GM06990 (cell line): Measurements from ENCODE around the gene AUNIP.
A peak's percentile ranks its signal among the peaks of the same experiment; 100 is the strongest.

Experiments
- DNase-seq: peaks from one replicate; pipeline ENCODE4 v3.0.0-alpha.2; 2011; ENCODE audit not compliant: insufficient read length; ENCODE audit errors: extremely low read depth
- H3K27me3 ChIP-seq: replicated peaks from 2 replicates; pipeline ENCODE4 v1.6.0; 2011; ENCODE audit warnings: low read length; ENCODE audit not compliant: control insufficient read depth, insufficient read depth
- H3K36me3 ChIP-seq: 2 replicates; pipeline ENCODE4 v1.5.1; 2011; ENCODE audit warnings: low read length; ENCODE audit not compliant: control insufficient read depth, insufficient read depth
- H3K4me3 ChIP-seq: replicated peaks from 2 replicates; pipeline ENCODE4 v1.5.1; 2011; ENCODE audit warnings: low read depth, mild to moderate bottlenecking, control low read depth, low read length
- TF ChIP-seq, protein P1 (sequence below): IDR thresholded peaks from 2 replicates; pipeline ENCODE4 v1.5.1; 2011; ENCODE audit warnings: low read length, control low read depth, mild to moderate bottlenecking, inconsistent platforms; ENCODE audit not compliant: insufficient read depth, poor library complexity, severe bottlenecking

The AUNIP gene

DNA sequence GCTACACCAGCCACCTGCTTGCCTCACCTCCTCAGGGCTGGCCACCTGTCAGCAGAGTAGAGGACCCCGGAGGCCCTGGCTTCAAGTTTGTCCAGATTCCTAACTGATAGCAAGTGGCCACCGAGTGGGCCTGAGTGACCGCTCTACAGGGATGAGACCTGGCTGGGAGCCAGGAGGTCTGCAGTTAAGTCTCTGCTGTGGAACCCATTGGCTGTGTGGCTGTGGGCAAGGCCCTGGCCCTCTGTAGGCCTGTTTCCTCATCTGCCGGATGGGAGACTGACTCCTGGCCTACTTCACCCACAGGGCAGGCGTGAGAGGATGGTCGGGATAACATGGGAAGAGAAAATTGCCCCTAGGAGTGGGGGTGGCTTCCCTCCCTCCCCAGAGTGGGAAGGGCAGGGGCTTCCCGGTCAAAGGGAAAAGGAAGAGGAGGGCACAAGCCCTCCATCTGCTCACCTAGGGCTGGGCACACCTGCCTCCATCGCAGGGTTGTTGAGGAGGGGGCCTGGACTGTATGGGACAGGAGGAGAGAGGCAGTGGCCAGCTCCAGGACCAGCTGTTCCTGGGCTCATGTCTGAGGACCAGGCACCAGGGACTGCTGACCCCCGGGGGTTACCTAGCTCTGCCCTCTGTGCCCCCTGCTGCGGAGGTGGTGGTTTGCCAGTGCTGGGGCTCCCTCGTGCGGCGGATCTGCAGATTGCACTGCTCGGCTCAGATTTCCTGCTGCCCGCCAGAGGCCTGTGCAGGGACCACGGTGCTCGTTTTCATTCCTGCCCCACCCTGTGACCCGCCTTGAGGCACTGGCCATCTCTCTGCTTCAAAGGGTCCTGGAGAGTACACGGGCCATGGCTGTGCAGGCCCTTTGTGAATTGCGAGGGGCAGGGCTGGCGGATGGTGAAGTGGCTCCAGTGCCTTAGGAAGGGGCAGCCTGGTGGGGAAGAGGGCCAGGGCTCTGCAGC, 48.6 kb downstream of the AUNIP start:
- Histone ChIP-seq H3K4me3 (no peak overlapping the region), H3K27me3 (no peaks in the 10 kb centered on the region), H3K36me3 (no peaks in the 10 kb centered on the region)
- TF ChIP-seq, protein P1, sequence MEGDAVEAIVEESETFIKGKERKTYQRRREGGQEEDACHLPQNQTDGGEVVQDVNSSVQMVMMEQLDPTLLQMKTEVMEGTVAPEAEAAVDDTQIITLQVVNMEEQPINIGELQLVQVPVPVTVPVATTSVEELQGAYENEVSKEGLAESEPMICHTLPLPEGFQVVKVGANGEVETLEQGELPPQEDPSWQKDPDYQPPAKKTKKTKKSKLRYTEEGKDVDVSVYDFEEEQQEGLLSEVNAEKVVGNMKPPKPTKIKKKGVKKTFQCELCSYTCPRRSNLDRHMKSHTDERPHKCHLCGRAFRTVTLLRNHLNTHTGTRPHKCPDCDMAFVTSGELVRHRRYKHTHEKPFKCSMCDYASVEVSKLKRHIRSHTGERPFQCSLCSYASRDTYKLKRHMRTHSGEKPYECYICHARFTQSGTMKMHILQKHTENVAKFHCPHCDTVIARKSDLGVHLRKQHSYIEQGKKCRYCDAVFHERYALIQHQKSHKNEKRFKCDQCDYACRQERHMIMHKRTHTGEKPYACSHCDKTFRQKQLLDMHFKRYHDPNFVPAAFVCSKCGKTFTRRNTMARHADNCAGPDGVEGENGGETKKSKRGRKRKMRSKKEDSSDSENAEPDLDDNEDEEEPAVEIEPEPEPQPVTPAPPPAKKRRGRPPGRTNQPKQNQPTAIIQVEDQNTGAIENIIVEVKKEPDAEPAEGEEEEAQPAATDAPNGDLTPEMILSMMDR, result peak; percentile 93
- DNase-seq, result peak; percentile 64

DNA sequence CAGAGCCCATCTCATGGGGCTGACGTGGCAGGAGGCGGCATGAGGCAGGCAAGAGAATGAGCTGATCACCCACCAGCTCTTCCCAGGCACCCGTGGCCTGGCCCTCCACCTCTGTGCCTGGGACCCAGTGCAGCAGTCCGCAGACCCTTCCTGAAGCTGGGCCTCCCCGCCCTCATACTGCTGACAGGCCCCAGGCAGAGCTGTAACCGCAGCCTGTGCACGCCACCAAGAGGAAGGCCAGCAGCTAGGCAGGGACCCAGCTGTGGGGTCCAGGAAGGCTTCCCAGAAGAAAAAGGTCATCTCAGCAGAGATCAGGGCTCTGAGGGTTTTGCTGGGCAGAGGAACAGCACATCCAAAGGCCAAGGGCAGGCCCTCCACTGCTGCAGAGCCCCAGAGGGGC, 49.3 kb downstream of the AUNIP start:
- H3K36me3 ChIP-seq, result no peaks in the 10 kb centered on the region
- no peaks in the 10 kb centered on the region for H3K27me3 ChIP-seq
- DNase-seq, result no peak
- TF ChIP-seq, protein P1, result peak; percentile 25
- no peak overlapping the region for H3K4me3 ChIP-seq

DNA sequence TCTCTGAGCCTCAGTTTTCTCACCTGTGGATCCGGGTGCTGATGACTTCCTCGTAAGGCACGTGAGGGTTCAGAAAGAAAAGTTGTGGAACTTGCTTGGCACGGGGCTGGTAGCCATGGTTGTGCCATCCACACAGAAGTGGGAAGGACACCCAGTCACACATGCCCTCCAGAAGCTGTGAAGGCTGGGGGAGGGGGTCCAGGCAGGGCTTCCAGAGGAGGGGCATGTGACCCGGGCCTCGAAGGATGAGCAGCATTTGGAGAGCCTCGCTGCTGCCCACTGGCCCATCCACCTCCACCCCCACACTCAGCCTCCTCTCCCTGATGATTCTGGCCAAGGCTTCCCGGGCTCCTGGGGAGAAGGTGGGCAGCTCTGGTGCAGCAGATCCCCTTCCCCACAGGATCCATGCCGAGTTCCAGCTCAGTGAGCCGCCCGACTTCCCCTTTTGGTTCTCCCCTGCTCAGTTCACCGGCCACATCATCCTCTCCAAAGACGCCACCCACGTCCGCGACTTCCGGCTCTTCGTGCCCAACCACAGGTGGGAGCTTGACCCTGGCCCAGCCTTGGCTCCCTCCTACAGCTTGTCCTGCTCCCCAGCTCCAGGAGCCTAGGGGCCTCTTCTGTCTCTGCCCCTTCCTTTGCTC, 49.9 kb downstream of the AUNIP start:
- Histone ChIP-seq H3K27me3 (no peaks in the 10 kb centered on the region), H3K36me3 (no peaks in the 10 kb centered on the region), H3K4me3 (no peak overlapping the region)
- TF ChIP-seq, protein P1, result no peak
- no peak for DNase-seq

DNA sequence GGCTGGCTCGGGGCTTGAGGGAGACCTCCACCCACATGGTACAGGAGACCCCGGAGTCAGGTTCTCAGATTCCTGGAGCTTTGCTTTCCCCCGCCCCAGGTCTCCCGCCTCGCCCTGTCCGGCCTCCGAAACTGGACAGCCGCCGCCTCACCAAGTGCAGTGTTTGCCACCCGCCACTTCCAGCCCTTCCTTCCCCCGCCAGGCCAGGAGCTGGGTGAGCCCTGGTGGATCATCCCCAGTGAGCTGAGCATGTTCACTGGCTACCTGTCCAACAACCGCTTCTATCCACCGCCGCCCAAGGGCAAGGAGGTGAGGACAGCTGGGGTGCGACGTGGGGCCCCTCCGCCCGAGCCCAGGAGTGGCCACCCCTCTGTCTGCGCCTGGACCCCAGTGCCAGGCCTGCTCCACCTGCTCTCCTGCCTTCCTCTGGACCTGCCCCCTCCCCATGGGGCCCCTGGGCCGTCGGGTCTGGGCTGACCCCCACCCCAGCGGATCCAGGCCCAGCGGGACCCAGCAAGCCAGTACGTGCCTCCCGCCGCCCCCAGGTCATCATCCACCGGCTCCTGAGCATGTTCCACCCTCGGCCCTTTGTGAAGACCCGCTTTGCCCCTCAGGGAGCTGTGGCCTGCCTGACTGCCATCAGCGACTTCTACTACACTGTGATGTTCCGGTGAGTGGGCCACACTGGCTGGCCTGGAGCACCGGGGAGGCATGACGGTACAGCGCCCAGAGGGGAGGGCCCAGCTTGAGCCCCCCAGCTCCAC, 50.6 kb downstream of the AUNIP start:
- no peaks in the 10 kb centered on the region for H3K36me3 ChIP-seq
- H3K27me3 ChIP-seq, result no peaks in the 10 kb centered on the region
- no peak for DNase-seq
- TF ChIP-seq, protein P1, result no peak
- H3K4me3 ChIP-seq, result no peak overlapping the region

DNA sequence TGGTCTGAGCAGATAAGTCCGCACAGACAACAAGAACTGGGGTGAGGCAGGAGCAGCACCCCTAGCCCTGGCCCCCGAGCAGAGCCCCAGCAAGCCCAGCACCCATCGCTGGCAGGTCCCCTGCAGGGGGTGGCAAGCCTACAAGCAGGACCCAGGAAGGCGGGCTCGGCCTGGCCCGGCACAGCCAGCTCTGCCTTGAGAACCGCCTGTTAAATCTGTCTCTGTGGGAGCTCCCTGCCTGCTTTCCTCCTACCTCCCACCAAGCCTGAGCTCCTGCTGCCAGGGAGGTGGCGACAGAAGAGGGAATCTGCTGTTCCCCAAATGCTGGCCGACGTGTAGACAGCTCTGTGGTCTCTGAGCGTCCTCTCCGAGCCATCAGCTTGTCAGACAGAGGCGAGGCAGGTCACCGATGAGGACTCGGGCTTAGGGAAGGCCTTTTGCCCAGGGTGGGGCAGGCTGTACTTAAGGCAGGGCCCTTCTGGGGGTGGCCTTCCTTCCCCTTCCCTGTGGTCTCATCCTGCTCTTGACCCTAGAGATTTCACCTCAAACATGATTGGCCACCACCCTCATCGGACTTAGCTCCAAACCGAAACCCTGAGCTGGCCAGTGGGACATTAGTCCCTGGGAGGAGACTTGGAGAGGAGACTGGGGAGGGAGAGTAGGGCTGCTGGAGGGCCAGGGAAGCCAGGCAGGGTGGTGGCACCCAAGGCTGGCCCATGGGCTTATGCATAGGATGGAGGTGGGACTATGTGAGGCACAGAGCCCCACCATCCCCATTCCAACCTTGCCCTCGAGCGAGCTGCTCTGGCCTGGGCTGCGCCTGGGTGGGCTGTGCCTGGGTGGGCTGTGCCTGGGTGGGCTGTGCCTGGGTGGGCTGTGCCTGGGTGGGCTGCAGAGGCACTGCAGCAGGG, 51.5 kb downstream of the AUNIP start:
- Histone ChIP-seq H3K4me3 (no peak overlapping the region), H3K36me3 (no peaks in the 10 kb centered on the region), H3K27me3 (no peaks in the 10 kb centered on the region)
- TF ChIP-seq, protein P1, result no peak
- no peak for DNase-seq
